Astrocyte (in vitro differentiated cells and primary cell): ENCODE data around the gene PTPN22. TPM values are rescaled to one million over a fixed set of nuclear protein-coding genes. Genes with fewer than 3 reads are reported as not detected.
"Not testable (repeated sequence)": the region's sequence is repeated elsewhere in the genome, so short reads cannot be mapped to it uniquely, and the experiment has no call there.

ENCODE experiments used
- DNase-seq: peaks from one replicate; pipeline ENCODE4 v3.0.0-alpha.2; 2010; ENCODE audit warnings: low read depth
- FAIRE-seq: peaks from 2 replicates; lab custom pipeline; 2011; peaks lifted over from hg19 to GRCh38; lab: Jason Lieb, UNC
- H2AFZ ChIP-seq: 2 replicates; pipeline ENCODE4 v1.6.0; 2012; ENCODE audit warnings: low read depth, low read length, inconsistent platforms
- H3K27ac ChIP-seq: 2 replicates; pipeline ENCODE4 v1.5.1; 2011; ENCODE audit warnings: low read depth, low read length, inconsistent platforms
- H3K27me3 ChIP-seq: 2 replicates; pipeline ENCODE4 v1.6.0; 2011; ENCODE audit warnings: low read length, inconsistent platforms; ENCODE audit not compliant: insufficient read depth
- H3K36me3 ChIP-seq: 2 replicates; pipeline ENCODE4 v1.5.1; 2011; ENCODE audit warnings: low read length, inconsistent platforms; ENCODE audit not compliant: insufficient read depth
- H3K4me1 ChIP-seq: 2 replicates; pipeline ENCODE4 v1.5.1; 2011; ENCODE audit warnings: low read length, inconsistent platforms; ENCODE audit not compliant: insufficient read depth
- H3K4me2 ChIP-seq: 2 replicates; pipeline ENCODE4 v1.6.0; 2012; ENCODE audit warnings: low read length, inconsistent platforms
- H3K4me3 ChIP-seq: 2 replicates; pipeline ENCODE4 v1.5.1; 2011; ENCODE audit warnings: low read depth, mild to moderate bottlenecking, low read length, inconsistent platforms; ENCODE audit not compliant: insufficient read depth
- H3K79me2 ChIP-seq: 2 replicates; pipeline ENCODE4 v1.6.0; 2012; ENCODE audit warnings: mild to moderate bottlenecking, low read length, inconsistent platforms; ENCODE audit not compliant: insufficient read depth
- H3K9ac ChIP-seq: 2 replicates; pipeline ENCODE4 v1.6.0; 2012; ENCODE audit warnings: mild to moderate bottlenecking, low read length, inconsistent platforms
- H3K9me3 ChIP-seq: 2 replicates; pipeline ENCODE4 v1.5.1; 2012; ENCODE audit warnings: low read depth, mild to moderate bottlenecking, low read length, inconsistent platforms; ENCODE audit not compliant: insufficient read depth
- H4K20me1 ChIP-seq: 2 replicates; pipeline ENCODE4 v1.6.0; 2012; ENCODE audit warnings: low read length, inconsistent platforms; ENCODE audit not compliant: insufficient read depth
- H3K27ac Mint-ChIP-seq: one replicate; pipeline ENCODE4 v1.8.0; 2021; ENCODE audit warnings: mild to moderate bottlenecking, mixed read lengths; ENCODE audit not compliant: unreplicated experiment
- H3K27me3 Mint-ChIP-seq: one replicate; pipeline ENCODE4 v1.8.0; 2021; ENCODE audit warnings: low read depth, mixed read lengths; ENCODE audit not compliant: unreplicated experiment
- H3K36me3 Mint-ChIP-seq: one replicate; pipeline ENCODE4 v1.8.0; 2021; ENCODE audit warnings: low read depth, mixed read lengths; ENCODE audit not compliant: unreplicated experiment
- H3K4me1 Mint-ChIP-seq: one replicate; pipeline ENCODE4 v1.8.0; 2021; ENCODE audit warnings: low read depth, mixed read lengths; ENCODE audit not compliant: unreplicated experiment
- H3K4me3 Mint-ChIP-seq: one replicate; pipeline ENCODE4 v1.8.0; 2021; ENCODE audit warnings: mild to moderate bottlenecking, moderate library complexity, mixed read lengths; ENCODE audit not compliant: unreplicated experiment
- H3K9me3 Mint-ChIP-seq: one replicate; pipeline ENCODE4 v1.8.0; 2021; ENCODE audit warnings: mild to moderate bottlenecking, mixed read lengths; ENCODE audit not compliant: unreplicated experiment
- EZH2 ChIP-seq: IDR thresholded peaks from 2 replicates; pipeline ENCODE4 v1.6.1; 2012; ENCODE audit warnings: mild to moderate bottlenecking, low read length, inconsistent platforms; ENCODE audit not compliant: insufficient read depth
- total RNA-seq: library from RNA; stranded (reverse); gene quantifications from 2 replicates; pipeline ENCODE4 v1.2.1, GENCODE V29; 2021
- TF ChIP-seq, protein P1 (sequence below): IDR thresholded peaks from 2 replicates; pipeline ENCODE4 v1.5.1; 2011; ENCODE audit warnings: low read depth, mild to moderate bottlenecking, inconsistent platforms, low read length, moderate library complexity; ENCODE audit not compliant: insufficient read depth

Gene PTPN22
- total RNA-seq, 1 donor from 2014 or later, result 1.3 TPM

DNA sequence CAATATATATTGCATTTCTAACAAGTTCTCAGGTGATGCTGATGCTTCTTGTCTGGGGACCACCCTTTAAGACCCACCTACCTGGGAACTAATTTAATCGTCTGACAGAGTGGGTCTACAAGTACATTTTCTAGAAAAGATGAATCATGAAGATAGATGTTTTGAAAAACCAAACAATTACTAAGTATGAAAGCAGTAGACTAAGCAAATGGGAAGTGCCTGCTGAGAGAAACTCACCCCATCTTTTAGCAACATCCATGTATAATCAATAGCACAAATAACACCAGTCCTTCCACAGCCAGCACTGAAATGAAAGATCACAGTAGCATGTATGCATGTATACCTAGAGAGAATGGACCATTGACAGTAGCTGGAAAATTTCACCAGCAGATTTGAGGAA is 17.3 kb downstream of the PTPN22 start:
- Histone ChIP-seq H4K20me1 (no peaks in the 10 kb centered on the region), H3K27me3 (no peaks in the 10 kb centered on the region), H3K9ac (no peak overlapping the region), H3K79me2 (no peaks in the 10 kb centered on the region), H3K4me3 (no peak overlapping the region), H3K4me1 (no peaks in the 10 kb centered on the region), H3K36me3 (no peaks in the 10 kb centered on the region), H3K4me2 (no peak overlapping the region), H3K27ac (no peak overlapping the region), H3K9me3 (no peaks in the 10 kb centered on the region), H2AFZ (no peak overlapping the region)
- peaks cover 2% of the 10 kb centered on the region for H3K36me3 Mint-ChIP-seq
- TF ChIP-seq, protein P1, sequence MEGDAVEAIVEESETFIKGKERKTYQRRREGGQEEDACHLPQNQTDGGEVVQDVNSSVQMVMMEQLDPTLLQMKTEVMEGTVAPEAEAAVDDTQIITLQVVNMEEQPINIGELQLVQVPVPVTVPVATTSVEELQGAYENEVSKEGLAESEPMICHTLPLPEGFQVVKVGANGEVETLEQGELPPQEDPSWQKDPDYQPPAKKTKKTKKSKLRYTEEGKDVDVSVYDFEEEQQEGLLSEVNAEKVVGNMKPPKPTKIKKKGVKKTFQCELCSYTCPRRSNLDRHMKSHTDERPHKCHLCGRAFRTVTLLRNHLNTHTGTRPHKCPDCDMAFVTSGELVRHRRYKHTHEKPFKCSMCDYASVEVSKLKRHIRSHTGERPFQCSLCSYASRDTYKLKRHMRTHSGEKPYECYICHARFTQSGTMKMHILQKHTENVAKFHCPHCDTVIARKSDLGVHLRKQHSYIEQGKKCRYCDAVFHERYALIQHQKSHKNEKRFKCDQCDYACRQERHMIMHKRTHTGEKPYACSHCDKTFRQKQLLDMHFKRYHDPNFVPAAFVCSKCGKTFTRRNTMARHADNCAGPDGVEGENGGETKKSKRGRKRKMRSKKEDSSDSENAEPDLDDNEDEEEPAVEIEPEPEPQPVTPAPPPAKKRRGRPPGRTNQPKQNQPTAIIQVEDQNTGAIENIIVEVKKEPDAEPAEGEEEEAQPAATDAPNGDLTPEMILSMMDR, result no peak
- no peak for TF ChIP-seq EZH2
- no peak overlapping the region for H3K4me3 Mint-ChIP-seq
- DNase-seq, result no peak
- H3K27me3 Mint-ChIP-seq, result no peaks in the 10 kb centered on the region
- no peak for FAIRE-seq
- no peak overlapping the region for H3K27ac Mint-ChIP-seq
- H3K9me3 Mint-ChIP-seq, result no peaks in the 10 kb centered on the region
- peaks cover 7% of the 10 kb centered on the region for H3K4me1 Mint-ChIP-seq

GRCh38 chr1:113852694-113853093 is 18.8 kb downstream of the PTPN22 start:
- H3K36me3 ChIP-seq, H3K4me1 ChIP-seq, H3K27ac ChIP-seq, H2AFZ ChIP-seq, H3K9me3 ChIP-seq, H3K79me2 ChIP-seq, H3K4me1 Mint-ChIP-seq, H3K27me3 Mint-ChIP-seq, DNase-seq, H3K27ac Mint-ChIP-seq, H3K4me3 Mint-ChIP-seq, H3K4me3 ChIP-seq, H3K36me3 Mint-ChIP-seq, H4K20me1 ChIP-seq, H3K9ac ChIP-seq, H3K27me3 ChIP-seq, H3K9me3 Mint-ChIP-seq, H3K4me2 ChIP-seq, FAIRE-seq: not testable (repeated sequence)

GRCh38 chr1:113850127-113850796 is 21.2 kb downstream of the PTPN22 start:
- Mint-ChIP-seq H3K9me3 (peaks cover 3% of the 10 kb centered on the region), H3K27ac (no peak overlapping the region), H3K27me3 (no peaks in the 10 kb centered on the region), H3K4me1 (no peaks in the 10 kb centered on the region), H3K4me3 (no peak overlapping the region), H3K36me3 (peaks cover 2% of the 10 kb centered on the region)
- H3K27me3 ChIP-seq, result no peaks in the 10 kb centered on the region
- DNase-seq (no peak), FAIRE-seq (no peak)
- H3K4me3 ChIP-seq, result no peak overlapping the region
- TF ChIP-seq, protein P1, result no peak
- TF ChIP-seq EZH2, result no peak
- no peaks in the 10 kb centered on the region for H3K9me3 ChIP-seq
- H3K27ac ChIP-seq, result no peak overlapping the region
- no peaks in the 10 kb centered on the region for H3K36me3 ChIP-seq
- H3K4me2 ChIP-seq, result no peak overlapping the region
- no peaks in the 10 kb centered on the region for H3K4me1 ChIP-seq
- no peak overlapping the region for H2AFZ ChIP-seq
- H4K20me1 ChIP-seq, result no peaks in the 10 kb centered on the region
- no peak overlapping the region for H3K9ac ChIP-seq
- no peaks in the 10 kb centered on the region for H3K79me2 ChIP-seq
